Activated CD4-positive, alpha-beta T cell treated with anti-CD3 and anti-CD28 coated beads for 48 hours (primary cell): ENCODE results near the gene LAD1.

Experiments used
- DNase-seq: peaks from one replicate; pipeline ENCODE4 v3.0.0-alpha.2; 2020

Gene LAD1

DNA sequence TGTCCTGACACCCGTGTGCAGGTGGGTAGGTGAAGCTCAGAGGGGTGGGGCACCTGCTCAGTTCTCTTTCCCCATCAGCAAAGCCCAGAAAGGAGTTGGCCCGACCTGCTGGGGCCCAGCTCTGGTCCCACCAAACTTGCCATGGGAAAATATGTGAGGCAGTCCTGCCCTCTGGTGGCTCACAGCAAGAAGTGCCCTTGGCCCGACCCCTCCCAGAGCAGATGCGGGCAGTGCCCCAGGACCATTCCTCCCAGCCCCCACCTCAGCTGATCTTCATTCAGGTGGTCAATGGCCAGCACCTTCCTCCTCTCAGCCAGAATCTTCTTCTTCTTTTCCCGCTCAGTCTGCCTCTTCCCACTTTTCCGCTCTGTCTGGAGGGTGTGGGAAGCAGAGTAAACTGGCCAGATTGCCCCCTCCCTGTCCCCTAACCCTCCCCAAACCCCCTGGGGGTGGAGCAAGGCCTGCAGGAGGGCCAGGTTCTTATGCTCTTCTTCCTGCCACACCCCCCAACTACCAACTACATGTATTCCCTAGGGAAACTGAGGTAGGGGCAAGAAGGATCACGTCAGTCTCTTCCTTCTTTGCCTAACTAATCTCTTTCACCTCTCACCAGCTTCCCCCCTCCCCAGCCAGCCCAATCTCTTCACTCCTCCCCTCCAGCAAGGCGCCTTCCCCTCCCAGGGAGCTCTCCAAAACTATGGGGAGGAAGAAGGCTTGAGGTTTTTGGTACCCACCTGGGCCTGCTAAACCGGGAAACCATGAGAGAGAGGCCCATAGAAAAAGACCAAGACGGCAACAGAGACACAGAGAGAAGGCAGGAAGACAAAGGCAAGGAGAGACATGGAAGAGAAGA lies 37.2 kb downstream of the LAD1 start:
- peak; percentile 52 for DNase-seq

DNA sequence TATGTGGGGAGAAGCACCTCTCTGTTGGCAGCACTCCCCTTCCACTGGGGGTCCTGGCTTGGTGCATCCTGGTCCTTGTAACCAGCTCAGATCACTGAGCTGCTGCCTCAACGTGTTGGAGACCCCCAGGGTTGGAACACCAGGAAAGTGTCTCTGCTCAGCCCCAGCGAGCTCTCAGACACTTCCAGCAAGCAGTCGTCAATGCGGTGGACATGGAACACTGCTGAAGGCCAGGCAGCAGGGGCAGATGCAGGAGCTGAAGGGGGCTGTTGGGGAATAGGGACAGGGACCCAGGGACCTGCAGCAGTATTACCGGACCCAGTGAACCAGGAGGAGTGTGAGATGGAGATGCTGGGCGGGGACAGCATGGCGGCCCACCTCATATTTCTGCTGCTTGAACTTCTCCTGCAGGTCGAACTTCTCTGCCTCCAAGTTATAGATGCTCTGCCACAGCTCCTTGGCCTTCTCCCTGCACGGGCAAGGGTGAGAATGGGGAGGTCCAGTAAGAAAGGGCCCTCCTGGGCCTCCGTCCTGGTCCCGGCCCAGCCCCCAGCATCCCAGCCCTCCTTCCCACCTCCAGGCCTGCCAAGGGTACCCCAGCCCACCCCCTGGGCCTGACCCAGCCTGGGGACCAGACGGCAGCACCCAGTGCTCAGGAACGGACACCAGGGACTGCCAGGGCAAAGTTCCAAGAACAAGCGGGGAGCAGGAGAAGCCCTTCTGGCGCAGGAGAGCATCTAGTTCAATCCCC lies 38.0 kb downstream of the LAD1 start:
- DNase-seq: no peak

DNA sequence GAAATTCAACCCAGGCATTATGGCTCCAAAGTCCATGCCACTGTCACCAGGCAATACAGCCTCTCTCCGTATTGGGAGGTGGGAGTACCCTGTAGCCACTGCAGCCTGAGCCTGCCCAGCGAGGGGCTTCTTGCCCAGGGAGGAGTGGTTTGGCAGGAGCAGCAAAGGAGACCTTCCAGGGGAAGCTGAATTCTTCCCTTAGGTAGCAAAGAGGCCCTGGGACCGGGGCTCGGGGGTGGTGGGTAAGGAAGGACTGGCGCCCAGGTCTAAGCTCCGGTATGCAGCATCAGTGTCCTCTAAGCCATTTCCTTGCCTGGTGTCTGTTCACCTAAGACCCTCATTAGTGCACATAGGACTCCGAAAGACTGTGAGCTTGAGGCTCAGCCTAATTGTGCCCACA lies 38.6 kb downstream of the LAD1 start:
- DNase-seq: no peak

DNA sequence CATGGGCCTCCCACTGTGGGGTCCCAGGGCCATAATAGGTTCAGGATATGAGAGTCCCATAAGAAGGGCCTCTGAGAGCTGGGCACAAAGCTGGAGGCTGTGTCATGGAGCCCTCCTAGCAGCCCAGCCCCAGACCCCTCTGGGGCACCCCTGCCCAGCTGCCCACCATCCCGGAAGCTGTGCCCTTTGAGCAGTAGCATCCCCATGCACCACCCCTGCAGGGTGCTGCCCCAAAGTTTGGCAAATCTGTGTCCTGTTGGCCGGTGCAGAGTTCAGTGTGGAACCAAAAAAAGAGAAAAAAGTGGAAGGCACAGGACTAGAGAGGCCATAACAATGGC lies 39.3 kb downstream of the LAD1 start:
- no peak for DNase-seq

DNA sequence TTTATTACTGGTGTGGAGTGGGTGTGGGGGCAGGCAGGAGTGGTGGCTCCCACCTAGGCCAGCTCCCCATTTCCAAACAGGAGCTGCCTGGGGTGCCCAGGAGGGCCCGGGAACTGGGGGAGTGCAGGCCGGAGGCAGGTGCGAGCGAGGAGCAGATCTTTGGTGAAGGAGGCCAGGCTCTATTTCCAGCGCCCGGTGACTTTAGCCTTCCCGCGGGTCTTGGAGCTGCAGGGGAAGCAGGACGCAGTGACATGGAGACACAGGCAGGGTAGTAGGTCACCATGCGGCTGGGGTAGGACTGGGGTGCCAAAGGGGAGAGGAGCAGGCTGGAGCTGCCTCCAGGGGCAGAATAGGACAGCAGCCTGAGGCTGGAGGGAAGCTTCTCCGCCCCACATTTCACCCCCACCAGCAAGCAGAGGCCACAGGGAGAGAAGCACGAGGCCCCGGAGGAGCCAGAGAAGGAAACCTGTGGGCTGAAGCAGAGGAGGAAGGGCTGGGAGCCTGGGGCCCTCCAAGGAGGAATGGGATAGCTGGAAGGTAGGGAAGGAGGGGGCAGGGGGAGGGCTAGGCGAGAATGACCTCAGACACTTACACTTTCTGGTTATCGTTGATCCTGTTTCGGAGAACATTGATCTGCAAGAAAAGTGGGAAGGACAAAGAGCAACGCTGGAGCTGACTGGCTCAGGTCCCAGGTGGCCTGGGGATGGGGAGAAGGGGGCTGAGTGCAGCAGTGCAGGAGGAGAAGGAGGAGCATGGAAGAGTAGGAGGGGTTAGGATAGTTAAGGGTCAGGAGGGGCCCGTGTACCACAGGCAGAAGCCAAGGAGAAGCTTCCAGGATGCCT lies 39.9 kb downstream of the LAD1 start:
- DNase-seq: no peak

DNA sequence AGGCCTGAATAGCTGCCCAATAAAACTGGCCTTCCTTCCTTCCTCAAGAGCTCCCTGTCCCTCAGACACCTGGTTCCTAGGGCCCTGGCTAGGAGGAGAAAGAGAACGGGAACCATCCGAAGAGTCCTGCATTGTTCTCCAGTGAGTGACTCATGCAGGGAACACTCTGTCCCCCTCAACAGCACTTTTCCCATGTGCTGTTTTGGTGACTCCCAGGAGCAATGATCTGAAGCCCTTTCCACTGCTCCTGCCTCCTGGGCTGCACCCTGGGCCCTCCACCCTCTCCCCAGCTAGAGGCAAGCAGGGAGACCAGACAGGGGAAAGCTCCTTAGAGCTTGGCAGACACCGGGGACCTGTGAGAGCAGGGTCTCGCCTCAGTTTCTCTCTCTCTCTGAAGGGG lies 40.5 kb downstream of the LAD1 start:
- DNase-seq: no peak

DNA sequence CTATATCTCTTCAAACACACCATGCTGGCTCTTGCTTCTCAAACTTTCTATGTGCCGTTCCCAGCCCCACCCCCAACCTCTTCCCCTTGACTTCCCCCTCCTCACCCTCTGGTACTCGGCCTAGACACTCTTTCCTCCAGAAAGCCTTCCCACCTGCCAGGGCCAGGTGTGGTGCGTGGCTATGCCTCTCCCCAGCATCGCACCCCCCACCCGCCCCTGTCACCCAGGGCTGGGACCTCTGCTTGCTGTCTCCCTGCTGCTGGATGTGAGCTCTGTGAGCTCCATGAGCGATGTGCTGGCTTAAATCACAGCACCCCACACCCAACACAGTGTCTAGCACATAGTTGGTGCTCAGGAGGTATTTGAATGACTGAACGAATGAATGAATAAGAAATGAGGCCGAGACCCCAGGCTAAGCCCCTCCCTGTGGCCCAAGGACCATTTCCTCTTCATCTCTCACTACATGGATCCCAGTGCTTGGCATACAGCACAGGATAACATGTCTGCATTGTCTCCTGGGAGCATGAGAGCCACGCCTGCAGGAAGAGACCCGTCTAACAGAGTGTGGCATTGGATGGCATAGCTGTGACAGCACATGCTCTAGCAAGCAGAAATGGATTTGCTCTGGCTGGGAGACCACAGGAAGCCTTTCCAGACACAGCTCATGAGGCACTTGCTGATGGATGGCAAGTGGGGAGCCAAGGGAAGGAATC lies 41.3 kb downstream of the LAD1 start:
- no peak for DNase-seq

DNA sequence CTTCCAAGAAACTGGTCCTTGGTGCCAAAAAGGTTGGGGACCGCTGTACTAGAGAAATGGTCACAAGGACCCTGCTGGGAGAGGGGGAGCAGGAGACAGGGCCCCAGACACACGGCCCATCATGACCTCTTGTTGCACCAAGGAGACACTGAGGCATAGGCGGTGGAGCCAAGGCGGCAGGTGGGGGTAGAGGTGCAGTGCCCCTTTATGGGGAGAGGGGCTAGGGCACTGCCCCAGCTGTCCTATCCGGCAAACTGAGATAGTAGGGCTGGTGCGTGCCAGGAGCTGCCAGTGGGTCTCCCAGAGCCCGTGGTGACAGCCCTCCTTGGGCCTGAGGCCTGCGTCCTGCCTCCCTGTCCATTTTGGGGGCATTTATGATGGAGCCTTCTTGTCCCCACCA lies 41.9 kb downstream of the LAD1 start:
- no peak for DNase-seq

DNA sequence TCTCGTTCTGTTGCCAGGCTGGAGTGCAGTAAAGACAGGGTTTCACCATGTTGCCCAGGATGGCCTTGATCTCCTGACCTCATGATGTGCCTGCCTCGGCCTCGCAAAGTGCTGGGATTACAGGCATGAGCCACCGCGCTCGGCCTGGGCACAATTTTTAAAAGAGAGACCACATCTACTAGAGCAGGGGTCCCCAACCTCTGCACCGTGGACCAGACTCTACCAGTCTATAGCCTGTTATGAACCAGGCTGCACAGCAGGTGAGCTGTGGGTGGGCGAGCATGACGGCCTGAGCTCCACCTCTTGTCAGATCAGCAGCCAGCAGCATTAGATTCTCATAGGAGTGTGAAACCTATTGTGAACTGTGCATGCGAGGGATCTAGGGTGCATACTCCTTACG lies 42.4 kb downstream of the LAD1 start:
- no peak for DNase-seq

DNA sequence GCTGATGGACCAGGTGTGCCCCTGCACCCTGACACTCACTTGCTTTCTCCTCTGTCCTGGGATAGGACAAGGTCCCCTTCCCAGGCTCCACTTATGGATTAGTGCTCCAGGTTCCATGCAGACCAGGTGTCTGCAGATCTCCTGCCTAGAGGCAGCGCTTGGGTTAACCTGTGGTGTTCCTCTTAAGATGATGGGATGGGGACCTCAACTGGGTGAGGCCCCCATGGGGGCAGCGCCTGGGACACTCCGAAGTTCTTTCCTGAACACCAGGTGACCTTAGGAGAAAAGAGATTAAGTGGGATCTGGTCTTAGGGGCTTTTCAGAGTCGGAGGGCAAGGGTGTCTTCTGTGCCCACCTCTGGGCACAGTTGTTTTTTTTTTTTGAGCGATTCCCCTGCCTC lies 42.9 kb downstream of the LAD1 start:
- no peak for DNase-seq

DNA sequence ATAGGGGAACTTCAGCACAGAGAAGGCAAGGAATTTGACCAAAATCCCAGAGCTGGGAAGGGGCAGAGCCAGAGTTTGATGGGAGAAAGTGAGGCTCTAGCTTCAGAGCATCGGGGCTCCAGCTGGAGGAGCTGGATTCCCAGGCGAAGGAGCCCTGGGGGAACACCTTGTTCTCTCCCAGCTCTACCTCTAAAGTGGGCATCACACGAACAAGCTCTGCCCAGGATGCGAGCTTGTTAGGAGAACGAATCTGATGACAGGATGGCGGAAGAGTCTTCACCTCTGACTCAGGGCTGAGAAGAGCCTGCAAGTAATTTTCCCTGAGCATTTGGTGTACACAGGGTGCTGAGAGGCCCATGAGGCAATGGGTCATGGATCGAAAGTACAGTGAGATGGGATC lies 43.7 kb downstream of the LAD1 start:
- DNase-seq: no peak

DNA sequence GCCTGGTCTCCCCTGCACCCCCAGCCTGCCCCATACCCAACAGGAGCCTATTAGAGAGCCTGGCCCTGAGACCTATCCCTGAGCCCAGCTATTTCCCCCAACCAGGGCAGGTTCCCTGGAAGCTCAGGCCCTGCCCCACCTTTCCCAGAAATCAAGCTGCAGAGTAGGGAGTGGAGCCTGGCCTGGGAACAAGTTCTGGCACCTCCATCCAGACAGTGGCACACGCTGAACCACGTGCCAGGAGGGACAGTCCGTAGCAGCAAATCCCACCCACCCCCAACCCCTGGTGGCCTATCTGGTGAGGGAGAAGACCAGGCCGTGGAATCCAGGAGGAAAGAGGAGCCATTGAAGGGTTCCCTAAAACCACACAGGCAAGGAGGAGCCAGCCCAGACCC lies 44.2 kb downstream of the LAD1 start:
- no peak for DNase-seq

DNA sequence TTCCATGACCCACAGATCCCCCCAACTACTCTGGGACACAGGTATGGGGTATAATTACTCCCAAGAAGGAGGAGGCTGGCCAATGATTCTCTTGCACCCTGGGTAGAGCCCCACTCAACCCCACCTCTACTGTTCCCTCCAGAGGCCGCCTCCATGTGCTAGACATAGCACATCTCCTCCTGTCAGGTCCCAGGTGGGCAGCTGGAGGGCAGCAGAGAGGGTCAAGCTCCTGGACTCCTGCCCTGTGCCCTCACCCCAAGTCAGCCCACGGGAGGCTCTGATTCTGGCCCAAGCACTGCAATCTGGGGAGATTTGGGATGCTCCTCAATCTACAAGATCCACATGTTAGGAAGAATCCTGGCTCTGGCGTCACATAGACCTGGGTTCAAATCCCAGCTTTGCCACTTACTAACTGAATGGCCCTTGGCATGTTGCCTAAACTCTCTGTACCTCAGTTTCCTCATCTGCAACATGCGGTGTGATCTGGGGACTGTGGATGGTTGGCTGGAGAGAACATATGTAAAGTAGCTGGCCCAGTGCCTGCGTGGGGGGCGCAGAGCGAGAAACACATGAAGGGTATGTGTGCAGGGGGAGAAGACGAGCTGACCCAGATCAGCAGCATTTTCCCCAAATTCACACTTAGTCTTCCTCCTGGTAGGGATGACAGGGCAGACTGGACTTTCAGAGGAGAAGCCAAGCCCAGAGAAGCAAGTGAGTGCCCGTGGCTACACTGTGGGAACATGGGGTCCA lies 44.8 kb downstream of the LAD1 start:
- DNase-seq: no peak

DNA sequence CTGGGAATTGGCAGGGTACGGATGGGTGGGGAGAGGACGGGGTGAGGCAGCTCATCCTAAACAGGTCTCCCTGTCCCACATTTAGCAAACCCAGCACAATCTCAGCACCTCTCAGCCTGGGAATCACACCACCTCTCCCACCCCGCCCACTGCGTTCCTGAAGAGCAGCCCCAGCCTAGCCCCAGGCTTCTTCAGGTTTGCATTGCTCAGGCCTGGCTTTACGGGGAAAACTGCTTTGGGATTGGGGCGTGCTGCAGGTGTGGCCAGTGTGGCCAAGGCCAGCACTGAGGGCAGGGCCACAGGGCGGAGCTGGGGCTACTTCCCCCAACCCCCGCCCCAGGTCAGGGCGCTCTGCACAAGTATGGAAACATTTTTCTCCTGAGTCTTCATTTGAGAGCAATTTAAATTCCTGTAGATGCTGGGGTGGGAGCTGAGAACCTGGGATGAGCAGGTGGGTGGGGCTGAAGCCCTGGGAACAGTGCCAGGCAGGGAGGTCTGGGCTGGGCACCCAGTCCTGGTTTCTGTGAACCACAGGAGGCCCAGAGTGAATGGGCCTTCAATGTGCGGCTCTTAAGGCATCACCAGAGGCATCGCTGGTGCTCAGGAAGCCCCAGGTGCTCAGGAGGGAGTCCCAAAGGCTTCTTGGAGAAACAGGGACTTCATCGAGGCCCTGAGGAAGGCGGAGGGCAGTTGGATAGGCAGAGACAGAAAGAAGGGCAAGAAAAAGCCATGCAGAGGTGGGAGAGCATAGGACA lies 45.8 kb downstream of the LAD1 start:
- no peak for DNase-seq

DNA sequence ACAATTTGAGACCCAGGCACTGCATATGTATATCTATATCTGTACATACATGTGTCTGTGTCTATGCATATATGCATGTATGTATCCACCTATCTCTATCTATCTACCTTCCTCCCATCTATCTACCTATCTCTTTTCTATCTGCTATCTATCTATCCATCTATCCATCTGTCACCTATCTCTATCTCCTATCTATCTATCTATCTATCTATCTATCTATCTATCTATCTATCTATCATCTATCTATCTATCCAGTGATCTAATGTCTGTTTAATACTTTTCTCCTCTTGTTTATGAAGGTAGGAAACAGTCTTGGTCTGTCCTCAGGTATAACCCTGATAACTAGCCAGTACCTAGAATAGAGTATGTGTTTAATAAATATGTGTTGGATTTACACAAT lies 47.5 kb downstream of the LAD1 start:
- DNase-seq: no peak

DNA sequence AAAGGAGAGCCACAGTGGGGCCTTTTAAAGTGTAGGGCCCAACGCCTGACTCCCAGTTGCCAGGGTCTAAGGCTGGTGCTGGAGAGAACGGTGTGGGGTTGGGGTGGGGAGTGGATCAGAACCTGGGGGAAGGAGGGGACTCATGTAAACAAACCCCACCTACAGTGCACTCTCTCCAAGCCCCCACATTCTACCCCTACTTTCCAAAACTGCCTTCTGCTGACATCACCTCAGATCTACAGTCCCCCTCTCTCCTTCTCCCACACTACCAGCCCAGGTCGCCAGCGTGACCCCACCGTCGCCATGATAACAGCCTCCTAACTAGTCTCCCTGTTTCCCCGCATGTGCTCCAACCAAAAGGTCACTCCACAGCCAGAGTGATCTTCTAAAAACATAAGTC lies 48.2 kb downstream of the LAD1 start:
- no peak for DNase-seq

DNA sequence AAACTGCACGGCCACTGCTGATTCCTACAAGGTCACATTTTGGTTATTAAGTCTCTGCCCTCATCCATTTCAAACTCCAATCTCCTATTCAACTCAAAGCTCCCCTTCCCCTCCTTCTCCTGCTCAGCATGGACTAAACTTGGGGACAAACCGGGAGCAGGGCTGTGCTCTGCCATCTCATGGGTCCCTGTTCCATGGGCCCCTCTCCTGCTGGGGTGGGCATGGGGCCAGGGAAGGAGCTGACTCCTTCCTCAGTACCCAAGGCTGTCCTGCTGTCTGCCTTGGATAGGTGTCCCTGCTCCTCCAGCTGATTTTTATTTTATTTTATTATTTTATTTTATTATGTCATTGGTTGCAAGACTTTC lies 48.8 kb downstream of the LAD1 start:
- no peak for DNase-seq

DNA sequence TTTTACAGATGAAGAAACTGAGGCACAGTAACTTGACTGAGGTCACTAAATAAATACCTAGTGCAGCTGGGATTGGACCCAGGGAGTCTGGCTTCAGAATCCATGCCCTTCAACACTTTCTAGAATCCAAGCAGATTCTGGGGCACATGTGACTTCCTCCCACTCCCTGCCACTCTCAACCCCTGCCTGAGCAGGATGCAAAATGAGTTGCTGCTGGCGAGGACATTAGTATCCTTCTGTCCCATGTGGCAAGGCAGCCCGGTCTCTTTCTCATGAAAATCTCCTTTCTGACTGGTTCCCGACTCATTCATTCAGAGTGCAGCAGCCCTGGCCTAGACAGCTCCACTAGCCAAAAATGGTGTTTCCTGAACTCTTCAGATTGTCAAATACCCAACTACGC lies 50.0 kb downstream of the LAD1 start:
- no peak for DNase-seq

DNA sequence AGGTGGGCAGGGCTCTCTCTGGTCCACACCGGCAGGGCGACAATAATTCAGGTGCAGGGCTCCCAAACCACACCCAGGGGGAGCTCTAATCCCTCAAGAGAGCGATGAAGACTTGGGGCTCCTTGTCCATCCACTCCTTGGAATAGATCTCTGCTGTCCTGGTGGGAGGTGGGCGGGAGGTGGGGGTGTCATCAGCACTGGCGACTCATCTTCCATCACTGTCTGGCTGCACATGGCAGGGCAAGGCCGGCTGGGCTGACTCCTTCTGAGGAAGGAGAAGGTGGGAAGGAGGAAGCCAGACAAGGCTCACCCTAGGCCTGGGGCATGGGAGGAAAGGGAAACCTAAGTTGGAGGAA lies 50.9 kb downstream of the LAD1 start:
- peak; percentile 54 for DNase-seq

DNA sequence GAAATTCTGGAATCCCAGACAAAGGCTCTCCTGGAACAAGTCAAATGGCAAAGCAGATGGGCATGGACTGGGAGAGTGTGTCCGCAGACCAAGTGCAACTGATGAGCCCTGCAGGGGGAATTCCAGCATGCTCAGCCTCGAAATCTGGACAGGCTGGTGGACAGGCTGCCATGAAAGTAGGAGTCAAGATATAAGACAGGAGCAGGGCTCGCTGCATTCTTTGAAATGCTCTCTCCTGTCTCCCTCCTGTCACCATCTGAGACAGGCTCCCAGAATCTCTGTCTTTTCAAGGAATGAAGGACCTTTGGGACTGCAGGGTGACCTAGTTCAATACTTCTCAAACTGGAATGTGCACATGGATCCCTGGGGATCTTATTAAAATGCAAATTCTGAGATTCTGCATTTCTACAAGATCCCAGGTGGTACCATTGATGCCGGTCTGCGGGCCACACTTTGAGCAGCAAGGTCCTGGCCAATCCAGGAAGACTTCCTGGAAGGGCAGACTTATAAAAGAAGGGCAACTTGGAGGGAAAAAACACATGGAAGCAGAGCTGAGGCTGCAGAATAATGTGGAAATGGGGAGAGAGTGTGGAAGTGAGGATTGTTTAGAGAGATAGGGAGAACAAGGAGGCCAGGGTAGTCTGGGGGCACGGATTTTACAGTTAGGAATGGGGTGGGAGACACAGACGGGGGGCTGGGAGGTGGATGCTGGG lies 51.5 kb downstream of the LAD1 start:
- DNase-seq: no peak

DNA sequence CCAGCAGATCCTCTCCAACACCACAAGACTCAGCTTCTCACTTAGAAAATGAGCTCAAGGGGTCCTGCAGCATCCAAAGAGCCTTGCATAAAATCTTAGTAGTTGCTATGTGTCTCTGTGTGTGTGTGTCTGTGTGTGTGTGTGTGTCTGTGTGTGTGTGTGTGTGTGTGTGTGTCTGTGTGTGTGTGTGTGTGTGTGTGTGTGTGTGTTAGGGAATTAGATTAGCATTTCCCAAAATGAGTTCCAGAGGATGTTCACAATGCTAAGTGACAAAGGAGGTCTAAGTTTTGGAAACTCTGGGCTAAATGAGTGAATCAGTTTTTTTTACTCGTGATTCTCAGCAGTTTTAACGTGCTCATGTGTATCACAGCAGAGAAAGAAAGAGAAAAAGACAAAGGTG lies 52.1 kb downstream of the LAD1 start:
- no peak for DNase-seq
